ENCODE data around the gene FAM171A1. TPM values are rescaled to one million over a fixed set of nuclear protein-coding genes. Genes with fewer than 3 reads are reported as not detected.

FAM171A1 gene
- total and polyA plus RNA-seq, 4 donors, result 3.4 to 23.5 (median 9.7) TPM

DNA sequence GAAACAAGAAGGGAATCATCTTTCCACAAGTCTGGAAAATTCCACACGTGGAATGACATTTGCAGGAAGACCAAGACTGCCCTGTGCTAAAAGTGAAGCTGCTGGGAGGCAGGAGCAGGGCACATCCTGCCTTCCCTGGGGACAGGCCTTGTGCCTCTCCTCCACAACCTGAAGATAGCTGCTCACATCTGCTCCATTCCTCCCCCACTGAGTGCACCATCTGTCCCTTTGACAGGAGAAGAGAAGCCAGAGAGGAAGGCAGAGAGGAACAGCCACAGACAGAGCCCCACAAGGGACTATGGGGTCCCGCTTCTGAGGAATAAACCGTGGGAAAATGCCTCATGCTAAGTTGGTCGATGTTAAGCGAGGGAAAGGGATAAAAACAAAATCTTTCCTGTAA, 15.9 kb upstream of the FAM171A1 start:
- H3K4me3 ChIP-seq, result no peak overlapping the region
- peak overlapping the region in 1 of 2 donors; percentile 52 for H3K27ac ChIP-seq (ENCODE audit: low read depth in 1 of 2, low read length in 1 of 2)
- no peaks in the 10 kb centered on the region for H3K36me3 ChIP-seq (ENCODE audit: control insufficient read depth in 4 of 4, insufficient read depth in 4 of 4, low read length in 4 of 4)
- ATAC-seq (ENCODE audit: insufficient read depth, low FRiP score) (no peak), DNase-seq (no peak)
- WGBS, 2 donors, result 61 to 74% methylated on average over 5 of the region's 5 CpGs
- TF ChIP-seq, protein P1, sequence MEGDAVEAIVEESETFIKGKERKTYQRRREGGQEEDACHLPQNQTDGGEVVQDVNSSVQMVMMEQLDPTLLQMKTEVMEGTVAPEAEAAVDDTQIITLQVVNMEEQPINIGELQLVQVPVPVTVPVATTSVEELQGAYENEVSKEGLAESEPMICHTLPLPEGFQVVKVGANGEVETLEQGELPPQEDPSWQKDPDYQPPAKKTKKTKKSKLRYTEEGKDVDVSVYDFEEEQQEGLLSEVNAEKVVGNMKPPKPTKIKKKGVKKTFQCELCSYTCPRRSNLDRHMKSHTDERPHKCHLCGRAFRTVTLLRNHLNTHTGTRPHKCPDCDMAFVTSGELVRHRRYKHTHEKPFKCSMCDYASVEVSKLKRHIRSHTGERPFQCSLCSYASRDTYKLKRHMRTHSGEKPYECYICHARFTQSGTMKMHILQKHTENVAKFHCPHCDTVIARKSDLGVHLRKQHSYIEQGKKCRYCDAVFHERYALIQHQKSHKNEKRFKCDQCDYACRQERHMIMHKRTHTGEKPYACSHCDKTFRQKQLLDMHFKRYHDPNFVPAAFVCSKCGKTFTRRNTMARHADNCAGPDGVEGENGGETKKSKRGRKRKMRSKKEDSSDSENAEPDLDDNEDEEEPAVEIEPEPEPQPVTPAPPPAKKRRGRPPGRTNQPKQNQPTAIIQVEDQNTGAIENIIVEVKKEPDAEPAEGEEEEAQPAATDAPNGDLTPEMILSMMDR (IDR thresholded peaks at IDR 0.05; ENCODE audit: control extremely low read depth, extremely low read depth), result no peak
- no peaks in the 10 kb centered on the region for H3K4me1 ChIP-seq (ENCODE audit: control insufficient read depth in 5 of 5, insufficient read depth in 5 of 5, low read length in 5 of 5)
- no peaks in the 10 kb centered on the region for H3K27me3 ChIP-seq (ENCODE audit: control insufficient read depth in 3 of 3, insufficient read depth in 3 of 3, low read length in 2 of 3)
- H3K9ac ChIP-seq (ENCODE audit: insufficient read depth in 1 of 2, low read length in 2 of 2), result no peak overlapping the region
- H3K9me3 ChIP-seq (ENCODE audit: control insufficient read depth in 4 of 4, insufficient read depth in 3 of 4, low read length in 3 of 4), result peaks cover 0 to 2% (median under 1%) of the 10 kb centered on the region in 4 donors

DNA sequence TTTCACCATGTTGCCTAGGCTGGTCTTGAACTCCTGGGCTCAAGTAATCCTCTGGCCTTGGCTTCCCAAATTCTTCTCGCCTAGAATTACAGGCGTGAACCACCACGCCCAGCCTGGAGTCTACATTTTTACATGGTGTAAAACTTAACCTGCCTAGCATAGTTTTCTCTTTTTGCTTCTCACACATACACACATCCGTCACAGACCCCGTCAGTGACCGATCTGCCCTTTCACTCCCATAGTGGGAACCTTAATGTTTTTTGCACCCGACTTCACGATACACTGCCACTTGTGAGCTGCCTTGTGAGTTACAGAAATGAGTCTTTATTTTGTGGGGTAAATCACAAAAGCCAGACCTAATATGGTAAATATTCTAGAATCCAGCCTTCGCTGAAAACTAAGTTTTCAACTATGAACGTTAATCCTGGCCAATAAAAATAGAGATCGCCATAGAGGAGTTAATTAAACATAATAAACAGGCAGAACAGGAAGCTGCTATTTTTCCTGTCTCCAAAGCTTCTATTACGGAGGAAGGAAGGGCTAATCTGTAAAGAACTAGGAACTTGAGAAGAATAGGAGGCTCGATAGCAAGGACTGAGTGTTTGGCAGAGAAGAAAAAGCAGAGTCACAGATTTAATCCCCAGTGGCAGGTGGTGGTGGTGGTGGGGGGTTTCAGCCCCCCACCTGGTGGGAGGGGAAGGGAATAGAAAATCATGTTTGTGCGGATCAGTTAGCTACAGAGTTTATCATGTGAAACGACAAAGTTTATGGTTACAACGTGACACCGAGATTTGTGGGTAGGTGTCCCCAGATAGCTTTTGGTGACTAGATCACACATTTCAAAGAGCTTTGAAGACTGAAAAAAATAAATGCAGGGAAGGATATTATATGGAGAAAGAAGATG, 14.7 kb upstream of the FAM171A1 start:
- Histone ChIP-seq H3K27ac (ENCODE audit: low read depth in 1 of 2, low read length in 1 of 2) (no peak overlapping the region), H3K9me3 (ENCODE audit: control insufficient read depth in 4 of 4, insufficient read depth in 3 of 4, low read length in 3 of 4) (peaks cover 0 to 2% (median under 1%) of the 10 kb centered on the region in 4 donors), H3K27me3 (ENCODE audit: control insufficient read depth in 3 of 3, insufficient read depth in 3 of 3, low read length in 2 of 3) (no peaks in the 10 kb centered on the region), H3K9ac (ENCODE audit: insufficient read depth in 1 of 2, low read length in 2 of 2) (no peak overlapping the region), H3K4me3 (no peak overlapping the region), H3K36me3 (ENCODE audit: control insufficient read depth in 4 of 4, insufficient read depth in 4 of 4, low read length in 4 of 4) (no peaks in the 10 kb centered on the region), H3K4me1 (ENCODE audit: control insufficient read depth in 5 of 5, insufficient read depth in 5 of 5, low read length in 5 of 5) (no peaks in the 10 kb centered on the region)
- ATAC-seq (ENCODE audit: insufficient read depth, low FRiP score) (no peak), DNase-seq (no peak)
- 55 to 57% methylated on average over 17 of the region's 17 CpGs for WGBS, 2 donors
- TF ChIP-seq, protein P1 (IDR thresholded peaks at IDR 0.05; ENCODE audit: control extremely low read depth, extremely low read depth), result no peak

DNA sequence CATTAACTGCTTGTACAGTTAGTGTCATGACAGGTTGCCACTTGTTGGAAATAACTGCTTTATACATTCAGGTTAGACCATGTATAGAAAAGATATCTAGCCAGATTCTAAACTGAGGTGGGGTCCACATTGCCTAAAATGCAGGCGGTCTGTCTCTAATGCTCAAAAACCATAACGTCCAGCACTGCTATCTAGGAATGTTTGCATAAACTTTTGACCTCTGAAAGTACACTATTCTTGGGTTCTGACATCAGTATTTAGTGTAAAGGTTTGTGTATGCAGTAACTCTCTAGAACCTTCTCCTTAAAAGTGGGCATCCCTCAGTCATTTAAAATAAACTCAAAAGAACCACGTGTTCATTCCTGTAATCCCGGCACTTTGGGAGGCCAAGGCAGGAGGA, 10.3 kb upstream of the FAM171A1 start:
- no peaks in the 10 kb centered on the region for H3K36me3 ChIP-seq (ENCODE audit: control insufficient read depth in 4 of 4, insufficient read depth in 4 of 4, low read length in 4 of 4)
- WGBS, 2 donors, result 42 to 56% methylated on average over 4 of the region's 4 CpGs
- H3K9ac ChIP-seq (ENCODE audit: insufficient read depth in 1 of 2, low read length in 2 of 2), result no peak overlapping the region
- TF ChIP-seq, protein P1 (IDR thresholded peaks at IDR 0.05; ENCODE audit: control extremely low read depth, extremely low read depth), result no peak
- peaks cover 0 to 2% (median under 1%) of the 10 kb centered on the region in 4 donors for H3K9me3 ChIP-seq (ENCODE audit: control insufficient read depth in 4 of 4, insufficient read depth in 3 of 4, low read length in 3 of 4)
- no peak overlapping the region for H3K27ac ChIP-seq (ENCODE audit: low read depth in 1 of 2, low read length in 1 of 2)
- H3K4me3 ChIP-seq, result no peak overlapping the region
- no peaks in the 10 kb centered on the region for H3K27me3 ChIP-seq (ENCODE audit: control insufficient read depth in 3 of 3, insufficient read depth in 3 of 3, low read length in 2 of 3)
- DNase-seq, result no peak
- H3K4me1 ChIP-seq (ENCODE audit: control insufficient read depth in 5 of 5, insufficient read depth in 5 of 5, low read length in 5 of 5), result no peaks in the 10 kb centered on the region
- no peak for ATAC-seq (ENCODE audit: insufficient read depth, low FRiP score)

All from lung (tissue), 12 donors.